HepG2 (cell line): ENCODE data around the gene COASY. TPM values are rescaled to one million over a fixed set of nuclear protein-coding genes. Genes with fewer than 3 reads are reported as not detected.
A peak's percentile ranks its signal among the peaks of the same experiment; 100 is the strongest.

ENCODE experiments used
- DDIT3 ChIP-seq: sonication (generic); formaldehyde crosslinking; IDR thresholded peaks from 2 replicates; pipeline ENCODE4 v1.4.0; 2020; ENCODE audit warnings: mild to moderate bottlenecking, missing genetic modification reagents
- EHMT2 ChIP-seq: fragments of 200-600 bp; sonication (generic); IDR thresholded peaks from 2 replicates; pipeline ENCODE4 v1.7.0; 2017; ENCODE audit warnings: antibody characterized with exemption, low read depth, low read length, borderline replicate concordance
- FOXC1 ChIP-seq: sonication (generic); formaldehyde crosslinking; IDR thresholded peaks from 2 replicates; pipeline ENCODE4 v1.8.0; 2022; ENCODE audit warnings: mild to moderate bottlenecking, missing genetic modification reagents, borderline replicate concordance
- GTF2F1 ChIP-seq: fragments of 150-350 bp; IDR thresholded peaks from 2 replicates; pipeline ENCODE4 v1.6.1; 2014; ENCODE audit warnings: low read length
- HOMEZ ChIP-seq: IDR thresholded peaks from 2 replicates; pipeline ENCODE4 v1.6.1; 2016; ENCODE audit warnings: low read depth
- PBX2 ChIP-seq: IDR thresholded peaks from 2 replicates; pipeline ENCODE4 v1.6.1; 2016; ENCODE audit warnings: control low read depth
- PRDM10 ChIP-seq: sonication (generic); formaldehyde crosslinking; IDR thresholded peaks from 2 replicates; pipeline ENCODE4 v1.4.0; 2020; ENCODE audit warnings: low read depth, missing genetic modification reagents
- RERE ChIP-seq: IDR thresholded peaks from 2 replicates; pipeline ENCODE4 v1.6.1; 2016; ENCODE audit warnings: low read depth, missing genetic modification reagents, missing compliant biosample characterization
- SMAD3 ChIP-seq: sonication (generic); formaldehyde crosslinking; IDR thresholded peaks from 2 replicates; pipeline ENCODE4 v1.4.0; 2020; ENCODE audit warnings: missing genetic modification reagents
- STAT5B ChIP-seq: sonication (generic); formaldehyde crosslinking; IDR thresholded peaks from 2 replicates; pipeline ENCODE4 v1.4.0; 2020; ENCODE audit warnings: missing genetic modification reagents
- TBL1XR1 ChIP-seq: fragments of 150-350 bp; IDR thresholded peaks from 2 replicates; pipeline ENCODE4 v1.6.1; 2014; ENCODE audit warnings: borderline replicate concordance, low read length; ENCODE audit not compliant: partially characterized antibody
- ZFP36L2 ChIP-seq: sonication (generic); formaldehyde crosslinking; IDR thresholded peaks from 2 replicates; pipeline ENCODE4 v1.4.0; 2020; ENCODE audit warnings: missing genetic modification reagents
- ZNF101 ChIP-seq: sonication (generic); formaldehyde crosslinking; IDR thresholded peaks from 2 replicates; pipeline ENCODE4 v1.4.0; 2020; ENCODE audit warnings: mild to moderate bottlenecking, low read depth, missing genetic modification reagents, borderline replicate concordance
- ZNF30 ChIP-seq: sonication (generic); formaldehyde crosslinking; IDR thresholded peaks from 2 replicates; pipeline ENCODE4 v1.5.0; 2020; ENCODE audit warnings: mild to moderate bottlenecking, missing genetic modification reagents
- ZNF501 ChIP-seq: sonication (generic); formaldehyde crosslinking; IDR thresholded peaks from 2 replicates; pipeline ENCODE4 v1.5.1; 2020; ENCODE audit warnings: mild to moderate bottlenecking, moderate library complexity, missing genetic modification reagents
- ZNF772 ChIP-seq: sonication (generic); formaldehyde crosslinking; IDR thresholded peaks from 2 replicates; pipeline ENCODE4 v1.5.0; 2020; ENCODE audit warnings: mild to moderate bottlenecking, missing genetic modification reagents
- polyA plus RNA-seq, 8 experiments: library from polyadenylated mRNA; depleted of rRNA in 3 of 8; stranded (reverse) in 7 of 8; unstranded in 1 of 8; fragments of >200 nt; fragmentation: Illumina TruSeq in 4 of 8; extraction: Trizol in 4 of 8; gene quantifications; 2 replicates each; pipeline versions ENCODE4 v1.2.1 to v1.2.3, GENCODE V29; 2011 to 2016; ENCODE audit warnings: low read depth in 4 of 8, missing spikeins in 1 of 8, mixed read lengths in 1 of 8; ENCODE audit not compliant: insufficient read depth in 1 of 8
- total RNA-seq, 5 experiments: library from RNA; depleted of rRNA; stranded (reverse); fragments of >200 nt; fragmentation: Illumina TruSeq; extraction: Trizol; gene quantifications; 2 replicates each; pipeline ENCODE4 v1.2.3, GENCODE V29; 2016; ENCODE audit warnings: low read depth in 1 of 5

Gene COASY
- total and polyA plus RNA-seq, 2 of the 13 experiments (the other 11 are each of a cell fraction or from before 2014, with no cell fraction given): 90.7 to 125 TPM

- TF ChIP-seq HOMEZ (CRISPR knock-in tag) (peak; percentile 43; the same call in 1 of the 2 replicates), FOXC1 (peak; percentile 97), EHMT2 (no peak), DDIT3 (CRISPR knock-in tag) (no peak), ZNF101 (CRISPR knock-in tag) (no peak), ZFP36L2 (peak; percentile 93; the same call in 1 of the 2 replicates), ZNF501 (CRISPR knock-in tag) (peak; percentile 93), PRDM10 (CRISPR knock-in tag) (no peak), TBL1XR1 (peak; percentile 38), STAT5B (CRISPR knock-in tag) (no peak; the same call in 1 of the 2 replicates), ZNF30 (peak; percentile 20; the same call in 1 of the 2 replicates), SMAD3 (CRISPR knock-in tag) (0 out of 2 replicates have a peak, but pooled peaks have one; percentile 43), RERE (CRISPR knock-in tag) (peak; percentile 43; the same call in 1 of the 2 replicates), ZNF772 (no peak), GTF2F1 (no peak; the same call in 1 of the 2 replicates), PBX2 (CRISPR knock-in tag) (no peak)
Observed at GRCh38 chr17:42566883-42567573, 5.1 kb downstream of the COASY start, which contains the start of gene MLX (continued).
